Erythroblast (primary cell): Measurements from ENCODE around the gene GJC1.

Experiments used
- GATA1 ChIP-seq: IDR thresholded peaks from 2 replicates; pipeline ENCODE4 v1.6.1; 2011; ENCODE audit warnings: low read depth, mild to moderate bottlenecking, control low read depth, low read length, moderate library complexity
- POLR2A ChIP-seq: IDR thresholded peaks from 2 replicates; pipeline ENCODE4 v1.6.1; 2011; ENCODE audit warnings: mild to moderate bottlenecking, low read length

- no peak for TF ChIP-seq POLR2A
- no peak for TF ChIP-seq GATA1
Observed at GRCh38 chr17:44768505-44769142, 61.5 kb downstream of the GJC1 start.
